H54 (cell line): Measurements from ENCODE around the gene TMEM184B.
A peak's percentile ranks its signal among the peaks of the same experiment; 100 is the strongest.

Source experiments
- DNase-seq: peaks from one replicate; pipeline ENCODE4 v3.0.0; 2011; ENCODE audit warnings: low spot score, mixed read lengths; ENCODE audit not compliant: insufficient read length
- FAIRE-seq: peaks from 3 replicates; lab custom pipeline; 2011; peaks lifted over from hg19 to GRCh38; lab: Jason Lieb, UNC
- POLR2A ChIP-seq: IDR thresholded peaks from 2 replicates; pipeline ENCODE4 v1.6.1; 2011; ENCODE audit warnings: low read depth, mild to moderate bottlenecking, low read length

TMEM184B gene

GRCh38 chr22:38213319-38213989 lies 59.4 kb downstream of the TMEM184B start:
- FAIRE-seq (no peak), DNase-seq (no peak)
- TF ChIP-seq POLR2A = no peak

- no peak for DNase-seq
- no peak for FAIRE-seq
- TF ChIP-seq POLR2A = no peak
These were observed 60.4 kb downstream of the TMEM184B start for GRCh38 chr22:38212442-38212841.

GRCh38 chr22:38211556-38211955 lies 61.3 kb downstream of the TMEM184B start:
- TF ChIP-seq POLR2A = no peak
- FAIRE-seq = no peak

GRCh38 chr22:38208551-38208968 lies 64.2 kb downstream of the TMEM184B start:
- DNase-seq (no peak), FAIRE-seq (no peak)
- no peak for TF ChIP-seq POLR2A

More at GRCh38 chr22:38211556-38211955, 61.3 kb downstream of the TMEM184B start:
- DNase-seq = no peak

- FAIRE-seq = no peak
- no peak for TF ChIP-seq POLR2A
- DNase-seq = no peak
These were observed 64.8 kb downstream of the TMEM184B start for GRCh38 chr22:38207898-38208432.

GRCh38 chr22:38205261-38206128 lies 67.3 kb downstream of the TMEM184B start:
- FAIRE-seq = no peak
- TF ChIP-seq POLR2A = no peak
- no peak for DNase-seq

- FAIRE-seq (no peak), DNase-seq (no peak)
These were observed 68.0 kb downstream of the TMEM184B start for GRCh38 chr22:38204784-38205183.

GRCh38 chr22:38203855-38204514 lies 68.8 kb downstream of the TMEM184B start:
- FAIRE-seq = no peak
- no peak for TF ChIP-seq POLR2A
- DNase-seq = no peak

More at GRCh38 chr22:38204784-38205183, 68.0 kb downstream of the TMEM184B start:
- TF ChIP-seq POLR2A = no peak

GRCh38 chr22:38203090-38203810 lies 69.6 kb downstream of the TMEM184B start:
- DNase-seq = no peak
- no peak for FAIRE-seq
- TF ChIP-seq POLR2A = no peak

- DNase-seq = no peak
- TF ChIP-seq POLR2A = no peak
- no peak for FAIRE-seq
These were observed 70.2 kb downstream of the TMEM184B start for GRCh38 chr22:38202437-38203089.

GRCh38 chr22:38201711-38202436 lies 70.9 kb downstream of the TMEM184B start, which contains the start of gene MAFF:
TSS of gene MAFF (plus strand) at chr22:38201994. CDS start at chr22:38213854, 11,860 bp downstream.
- DNase-seq (peak; percentile 71), FAIRE-seq (no peak)
- 0 out of 2 replicates have a peak, but pooled peaks have one; percentile 24 for TF ChIP-seq POLR2A

GRCh38 chr22:38201371-38201710 lies 71.5 kb downstream of the TMEM184B start:
- no peak for FAIRE-seq
- no peak for DNase-seq
- no peak for TF ChIP-seq POLR2A
